ENCODE results near the gene CCDC171. TPM values are rescaled to one million over a fixed set of nuclear protein-coding genes. Genes with fewer than 3 reads are reported as not detected.

The CCDC171 gene
- total RNA-seq, 2 experiments from 2014 or later = 0.49 to 1.1 TPM

- no peaks in the 10 kb centered on the region for H3K9me3 Mint-ChIP-seq
- H3K9me3 ChIP-seq (ENCODE audit: control insufficient read depth in 1 of 2, insufficient read depth in 1 of 2, low read length in 2 of 2) = no peaks in the 10 kb centered on the region
- no peak overlapping the region for H3K27ac Mint-ChIP-seq
- no peak overlapping the region for H3K27ac ChIP-seq (ENCODE audit: low read depth in 1 of 2, low read length in 2 of 2)
- CTCF ChIA-PET = no interaction called here
- no peak for TF ChIP-seq CTCF (IDR thresholded peaks at IDR 0.05)
- no peaks in the 10 kb centered on the region for H3K27me3 Mint-ChIP-seq
- H3K4me1 ChIP-seq (ENCODE audit: insufficient read depth, low read length) = no peaks in the 10 kb centered on the region
- intact Hi-C loops (cut with DNase I, micrococcal nuclease) = no loop called here
- no peak overlapping the region for H3K4me3 ChIP-seq (ENCODE audit: low read length)
- POLR2A ChIA-PET = no interaction called here
- H3K36me3 Mint-ChIP-seq (ENCODE audit: low read depth) = no peaks in the 10 kb centered on the region
- no peaks in the 10 kb centered on the region for H3K36me3 ChIP-seq (ENCODE audit: insufficient read depth, low read length)
- ATAC-seq (ENCODE audit: poor library complexity) (no peak), DNase-seq (no peak)
- H3K4me1 Mint-ChIP-seq (ENCODE audit: low read depth) = no peaks in the 10 kb centered on the region
- no peaks in the 10 kb centered on the region for H3K27me3 ChIP-seq (ENCODE audit: control insufficient read depth in 1 of 2, insufficient read depth in 2 of 2, low read length in 2 of 2)
- no peak overlapping the region for H3K4me3 Mint-ChIP-seq
Observed at GRCh38 chr9:15849871-15850270, 297.0 kb downstream of the CCDC171 start.

GRCh38 chr9:15851766-15852165 lies 298.9 kb downstream of the CCDC171 start:
- H3K9me3 ChIP-seq (ENCODE audit: control insufficient read depth in 1 of 2, insufficient read depth in 1 of 2, low read length in 2 of 2) = no peaks in the 10 kb centered on the region

GRCh38 chr9:15856591-15856990 lies 303.7 kb downstream of the CCDC171 start:
- Mint-ChIP-seq H3K4me1 (ENCODE audit: low read depth) (no peaks in the 10 kb centered on the region), H3K9me3 (peaks cover 4% of the 10 kb centered on the region), H3K4me3 (no peak overlapping the region), H3K27ac (no peak overlapping the region), H3K36me3 (ENCODE audit: low read depth) (no peaks in the 10 kb centered on the region), H3K27me3 (no peaks in the 10 kb centered on the region)
- Histone ChIP-seq H3K9me3 (ENCODE audit: control insufficient read depth in 1 of 2, insufficient read depth in 1 of 2, low read length in 2 of 2) (peaks cover 0 to 3% of the 10 kb centered on the region in 2 experiments), H3K4me1 (ENCODE audit: insufficient read depth, low read length) (no peaks in the 10 kb centered on the region), H3K4me3 (ENCODE audit: low read length) (no peak overlapping the region), H3K36me3 (ENCODE audit: insufficient read depth, low read length) (no peaks in the 10 kb centered on the region), H3K27ac (ENCODE audit: low read depth in 1 of 2, low read length in 2 of 2) (no peak overlapping the region), H3K27me3 (ENCODE audit: control insufficient read depth in 1 of 2, insufficient read depth in 2 of 2, low read length in 2 of 2) (no peaks in the 10 kb centered on the region)
- ChIA-PET POLR2A (no interaction called here), CTCF (no interaction called here)
- intact Hi-C loops (cut with DNase I, micrococcal nuclease) = no loop called here
- DNase-seq = no peak
- TF ChIP-seq CTCF (IDR thresholded peaks at IDR 0.05) = no peak
- ATAC-seq (ENCODE audit: poor library complexity) = no peak

More at GRCh38 chr9:15851766-15852165, 298.9 kb downstream of the CCDC171 start:
- H3K27me3 ChIP-seq (ENCODE audit: control insufficient read depth in 1 of 2, insufficient read depth in 2 of 2, low read length in 2 of 2) = no peaks in the 10 kb centered on the region
- no peak overlapping the region for H3K4me3 Mint-ChIP-seq
- ATAC-seq (ENCODE audit: poor library complexity) (no peak), DNase-seq (no peak)
- no peak overlapping the region for H3K27ac Mint-ChIP-seq
- H3K36me3 ChIP-seq (ENCODE audit: insufficient read depth, low read length) = no peaks in the 10 kb centered on the region
- ChIA-PET POLR2A (no interaction called here), CTCF (no interaction called here)
- H3K4me3 ChIP-seq (ENCODE audit: low read length) = no peak overlapping the region
- H3K36me3 Mint-ChIP-seq (ENCODE audit: low read depth) = no peaks in the 10 kb centered on the region
- H3K9me3 Mint-ChIP-seq = no peaks in the 10 kb centered on the region
- H3K27me3 Mint-ChIP-seq = no peaks in the 10 kb centered on the region
- TF ChIP-seq CTCF (IDR thresholded peaks at IDR 0.05) = no peak
- H3K4me1 ChIP-seq (ENCODE audit: insufficient read depth, low read length) = no peaks in the 10 kb centered on the region
- H3K4me1 Mint-ChIP-seq (ENCODE audit: low read depth) = no peaks in the 10 kb centered on the region
- intact Hi-C loops (cut with DNase I, micrococcal nuclease) = no loop called here
- no peak overlapping the region for H3K27ac ChIP-seq (ENCODE audit: low read depth in 1 of 2, low read length in 2 of 2)
